Measurements from ENCODE around the gene ZNF593. TPM values are rescaled to one million over a fixed set of nuclear protein-coding genes. Genes with fewer than 3 reads are reported as not detected.

ZNF593 gene
- total and polyA plus RNA-seq, 12 donors: 10.7 to 159 (median 19.1) TPM

GRCh38 chr1:26132834-26133167 is 36.9 kb upstream of the ZNF593 start:
- Histone ChIP-seq H3K27ac (no peak overlapping the region), H3K4me3 (no peak overlapping the region), H3K27me3 (no peaks in the 10 kb centered on the region), H3K4me1 (peaks cover 0 to 5% (median 3%) of the 10 kb centered on the region in 9 donors), H3K36me3 (no peaks in the 10 kb centered on the region), H3K9me3 (peaks cover 0 to 10% (median 0%) of the 10 kb centered on the region in 11 donors)
- whole genome bisulfite sequencing, 2 donors: 89 to 95% methylated on average over 2 of the region's 2 CpGs
- intact Hi-C loops (cut with DNase I): no loop called here
- no peak for TF ChIP-seq CTCF (IDR thresholded peaks at IDR 0.05)
- DNase-seq (no peak), ATAC-seq (no peak)

GRCh38 chr1:26134466-26134865 is 35.2 kb upstream of the ZNF593 start:
- Histone ChIP-seq H3K4me1 (no peaks in the 10 kb centered on the region), H3K9me3 (peaks cover 0 to 10% (median 0%) of the 10 kb centered on the region in 11 donors), H3K27ac (no peak overlapping the region), H3K27me3 (no peaks in the 10 kb centered on the region), H3K4me3 (no peak overlapping the region), H3K36me3 (no peaks in the 10 kb centered on the region)
- ATAC-seq (no peak), DNase-seq (no peak)
- WGBS, 2 donors: 91 to 98% methylated on average over 3 of the region's 3 CpGs
- intact Hi-C loops (cut with DNase I): no loop called here
- no peak for TF ChIP-seq CTCF (IDR thresholded peaks at IDR 0.05)

- H3K27ac ChIP-seq: no peak overlapping the region
- H3K4me1 ChIP-seq: peaks cover 0 to 7% (median 0%) of the 10 kb centered on the region in 9 donors
- WGBS, 2 donors: 64 to 65% methylated on average over 3 of the region's 3 CpGs
- ATAC-seq (no peak), DNase-seq (no peak)
- TF ChIP-seq CTCF (IDR thresholded peaks at IDR 0.05): no peak
- H3K4me3 ChIP-seq: no peak overlapping the region
- intact Hi-C loops (cut with DNase I): no loop called here
- H3K36me3 ChIP-seq: no peaks in the 10 kb centered on the region
- H3K9me3 ChIP-seq: peaks cover 0 to 10% (median 0%) of the 10 kb centered on the region in 11 donors
- H3K27me3 ChIP-seq: no peaks in the 10 kb centered on the region
Measured at GRCh38 chr1:26138974-26139558, 30.6 kb upstream of the ZNF593 start.

DNA sequence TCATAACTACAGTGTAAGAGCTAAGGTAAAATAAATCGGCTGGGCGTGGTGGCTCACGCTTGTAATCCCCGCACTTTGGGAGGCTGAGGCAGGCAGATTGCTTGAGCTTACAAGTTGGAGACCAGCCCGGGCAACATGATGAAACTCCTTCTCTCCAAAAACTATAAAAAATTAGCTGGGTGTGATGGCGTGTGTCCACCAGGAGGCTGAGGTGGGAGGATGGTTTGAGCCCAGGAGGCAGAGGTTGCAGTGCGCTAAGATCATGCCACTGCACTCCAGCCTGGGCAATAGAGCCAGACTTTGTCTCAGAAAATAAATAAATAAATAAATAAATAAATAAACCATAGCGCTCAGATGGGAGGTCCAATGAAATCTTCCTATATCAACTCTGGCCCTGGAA is 27.5 kb upstream of the ZNF593 start:
- WGBS, 2 donors: 92 to 94% methylated on average over 8 of the region's 8 CpGs

More for the DNA sequence above, 27.5 kb upstream of the ZNF593 start:
- Histone ChIP-seq H3K4me3 (no peak overlapping the region), H3K4me1 (peaks cover 0 to 14% (median 4%) of the 10 kb centered on the region in 9 donors), H3K27ac (no peak overlapping the region), H3K36me3 (no peaks in the 10 kb centered on the region), H3K9me3 (no peaks in the 10 kb centered on the region), H3K27me3 (no peaks in the 10 kb centered on the region)
- ATAC-seq (no peak), DNase-seq (no peak)
- TF ChIP-seq CTCF (IDR thresholded peaks at IDR 0.05): no peak
- intact Hi-C loops (cut with DNase I): loop anchor here in 1 of 10 donors (10.0 kb wide), 1 partner anchor 107 kb away; no protein-coding TSS in a partner anchor
